ENCODE results near the gene TCF25. TPM values are rescaled to one million over a fixed set of nuclear protein-coding genes. Genes with fewer than 3 reads are reported as not detected.
A peak's percentile ranks its signal among the peaks of the same experiment; 100 is the strongest.

TCF25 gene
- total and polyA plus RNA-seq, 4 donors, result 47.6 to 273 (median 216) TPM

DNA sequence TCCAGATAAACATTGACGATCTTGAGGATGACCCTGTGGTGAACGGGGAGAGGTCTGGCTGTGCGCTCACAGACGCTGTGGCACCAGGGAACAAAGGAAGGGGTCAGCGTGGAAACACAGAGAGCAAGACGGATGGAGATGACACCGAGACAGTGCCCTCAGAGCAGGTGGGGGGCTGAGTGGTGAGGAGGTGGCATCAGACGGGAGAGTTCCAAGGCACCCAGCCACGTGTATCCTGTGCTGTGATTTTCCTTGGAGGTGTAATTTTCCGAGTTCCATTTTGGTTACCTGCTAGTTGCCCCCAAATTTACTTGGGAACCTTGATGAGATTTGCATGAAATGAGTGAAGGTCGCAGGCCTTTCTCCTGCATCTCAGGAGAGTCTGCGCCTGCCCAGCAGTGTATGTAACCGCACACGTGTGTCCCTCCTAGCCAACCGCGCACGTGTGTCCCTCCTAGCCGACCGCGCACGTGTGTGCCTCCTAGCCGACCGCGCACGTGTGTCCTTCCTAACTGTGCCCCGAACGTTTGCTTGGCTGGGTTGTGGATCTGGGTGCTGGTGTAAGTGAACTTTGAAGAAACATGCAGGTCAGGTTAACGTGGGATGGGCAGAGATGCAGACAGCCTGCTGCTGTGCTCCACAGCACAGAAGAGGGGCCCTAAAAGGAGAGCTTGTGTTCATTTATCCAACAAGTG is 10.1 kb downstream of the TCF25 start:
- DNase-seq (no peak), ATAC-seq (ENCODE audit: low FRiP score) (no peak)
- WGBS, 2 donors, result 90 to 94% methylated on average over 28 of the region's 28 CpGs
- Histone ChIP-seq H3K4me3 (ENCODE audit: low read length in 2 of 2) (no peak overlapping the region), H3K27ac (ENCODE audit: low read depth in 1 of 2, low read length in 2 of 2) (no peak overlapping the region), H3K36me3 (ENCODE audit: control insufficient read depth in 1 of 2, insufficient read depth in 2 of 2, low read length in 1 of 2) (peaks cover 0 to 15% of the 10 kb centered on the region in 2 donors), H3K4me1 (ENCODE audit: control insufficient read depth in 1 of 2, insufficient read depth in 2 of 2, low read length in 2 of 2) (no peaks in the 10 kb centered on the region), H3K27me3 (ENCODE audit: control insufficient read depth in 1 of 2, insufficient read depth in 2 of 2, low read length in 1 of 2) (no peaks in the 10 kb centered on the region), H3K9me3 (ENCODE audit: control insufficient read depth, low read length) (no peaks in the 10 kb centered on the region)
- intact Hi-C loops (cut with DNase I), result no loop called here

DNA sequence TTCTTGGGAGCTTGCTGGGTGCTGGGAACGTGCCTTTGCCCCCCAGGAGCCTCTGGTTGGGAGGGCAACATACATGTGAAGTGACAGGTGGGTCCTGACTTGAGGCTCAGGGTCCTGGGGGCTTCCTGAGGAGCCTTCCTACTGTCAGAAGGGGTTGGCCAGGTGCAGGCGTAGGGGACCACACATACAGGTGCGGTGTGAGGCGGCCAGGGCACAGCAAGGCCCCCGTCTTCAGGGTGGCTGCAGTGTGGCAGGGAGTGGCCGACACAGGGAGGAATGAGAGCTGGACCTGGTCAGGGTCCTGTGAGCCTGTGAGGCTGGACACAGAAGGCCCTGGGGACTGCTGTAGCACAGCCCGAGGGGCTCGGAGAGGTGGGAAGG is 10.6 kb downstream of the TCF25 start:
- Histone ChIP-seq H3K4me1 (ENCODE audit: control insufficient read depth in 1 of 2, insufficient read depth in 2 of 2, low read length in 2 of 2) (no peaks in the 10 kb centered on the region), H3K27me3 (ENCODE audit: control insufficient read depth in 1 of 2, insufficient read depth in 2 of 2, low read length in 1 of 2) (no peaks in the 10 kb centered on the region), H3K9me3 (ENCODE audit: control insufficient read depth, low read length) (no peaks in the 10 kb centered on the region), H3K4me3 (ENCODE audit: low read length in 2 of 2) (no peak overlapping the region), H3K27ac (ENCODE audit: low read depth in 1 of 2, low read length in 2 of 2) (no peak overlapping the region), H3K36me3 (ENCODE audit: control insufficient read depth in 1 of 2, insufficient read depth in 2 of 2, low read length in 1 of 2) (peaks cover 0 to 15% of the 10 kb centered on the region in 2 donors)
- ATAC-seq (ENCODE audit: low FRiP score) (no peak), DNase-seq (no peak)
- WGBS, 2 donors, result 91 to 95% methylated on average over 8 of the region's 8 CpGs
- intact Hi-C loops (cut with DNase I), result no loop called here

DNA sequence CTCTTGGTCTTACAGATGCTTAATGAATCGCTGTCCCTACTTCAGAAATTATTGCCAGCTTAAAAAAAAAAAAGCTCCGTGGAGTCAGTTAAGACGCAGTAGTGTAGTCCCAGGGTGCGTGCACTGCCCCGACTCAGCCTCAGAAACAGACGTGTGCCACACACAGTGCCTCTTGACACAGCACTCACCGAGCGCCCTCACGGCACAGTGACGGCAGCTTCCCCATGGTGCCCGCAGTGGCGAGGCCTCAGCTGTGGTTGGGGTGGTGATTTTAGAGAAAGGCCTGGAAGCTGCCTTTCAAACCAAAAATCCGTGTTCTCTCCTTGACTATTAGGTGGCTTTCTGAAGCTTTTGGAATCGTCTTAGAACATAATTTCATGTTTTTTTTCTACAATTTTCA is 13.9 kb downstream of the TCF25 start:
- H3K27me3 ChIP-seq (ENCODE audit: control insufficient read depth in 1 of 2, insufficient read depth in 2 of 2, low read length in 1 of 2), result no peaks in the 10 kb centered on the region
- peaks cover 0 to 18% of the 10 kb centered on the region in 2 donors for H3K36me3 ChIP-seq (ENCODE audit: control insufficient read depth in 1 of 2, insufficient read depth in 2 of 2, low read length in 1 of 2)
- no peaks in the 10 kb centered on the region for H3K4me1 ChIP-seq (ENCODE audit: control insufficient read depth in 1 of 2, insufficient read depth in 2 of 2, low read length in 2 of 2)
- no peaks in the 10 kb centered on the region for H3K9me3 ChIP-seq (ENCODE audit: control insufficient read depth, low read length)
- DNase-seq (no peak), ATAC-seq (ENCODE audit: low FRiP score) (no peak)
- 92 to 94% methylated on average over 14 of the region's 14 CpGs for WGBS, 2 donors
- no peak overlapping the region for H3K4me3 ChIP-seq (ENCODE audit: low read length in 2 of 2)
- intact Hi-C loops (cut with DNase I), result no loop called here
- no peak overlapping the region for H3K27ac ChIP-seq (ENCODE audit: low read depth in 1 of 2, low read length in 2 of 2)

- Histone ChIP-seq H3K27me3 (ENCODE audit: control insufficient read depth in 1 of 2, insufficient read depth in 2 of 2, low read length in 1 of 2) (no peaks in the 10 kb centered on the region), H3K9me3 (ENCODE audit: control insufficient read depth, low read length) (no peaks in the 10 kb centered on the region), H3K36me3 (ENCODE audit: control insufficient read depth in 1 of 2, insufficient read depth in 2 of 2, low read length in 1 of 2) (peaks cover 6 to 16% of the 10 kb centered on the region in 2 donors), H3K27ac (ENCODE audit: low read depth in 1 of 2, low read length in 2 of 2) (no peak overlapping the region), H3K4me1 (ENCODE audit: control insufficient read depth in 1 of 2, insufficient read depth in 2 of 2, low read length in 2 of 2) (no peaks in the 10 kb centered on the region), H3K4me3 (ENCODE audit: low read length in 2 of 2) (no peak overlapping the region)
- DNase-seq, result no peak
- no peak for ATAC-seq (ENCODE audit: low FRiP score)
- intact Hi-C loops (cut with DNase I), result no loop called here
- 84 to 87% methylated on average over 9 of the region's 9 CpGs for WGBS, 2 donors
These were observed 16.8 kb downstream of the TCF25 start for GRCh38 chr16:89890200-89890599.

DNA sequence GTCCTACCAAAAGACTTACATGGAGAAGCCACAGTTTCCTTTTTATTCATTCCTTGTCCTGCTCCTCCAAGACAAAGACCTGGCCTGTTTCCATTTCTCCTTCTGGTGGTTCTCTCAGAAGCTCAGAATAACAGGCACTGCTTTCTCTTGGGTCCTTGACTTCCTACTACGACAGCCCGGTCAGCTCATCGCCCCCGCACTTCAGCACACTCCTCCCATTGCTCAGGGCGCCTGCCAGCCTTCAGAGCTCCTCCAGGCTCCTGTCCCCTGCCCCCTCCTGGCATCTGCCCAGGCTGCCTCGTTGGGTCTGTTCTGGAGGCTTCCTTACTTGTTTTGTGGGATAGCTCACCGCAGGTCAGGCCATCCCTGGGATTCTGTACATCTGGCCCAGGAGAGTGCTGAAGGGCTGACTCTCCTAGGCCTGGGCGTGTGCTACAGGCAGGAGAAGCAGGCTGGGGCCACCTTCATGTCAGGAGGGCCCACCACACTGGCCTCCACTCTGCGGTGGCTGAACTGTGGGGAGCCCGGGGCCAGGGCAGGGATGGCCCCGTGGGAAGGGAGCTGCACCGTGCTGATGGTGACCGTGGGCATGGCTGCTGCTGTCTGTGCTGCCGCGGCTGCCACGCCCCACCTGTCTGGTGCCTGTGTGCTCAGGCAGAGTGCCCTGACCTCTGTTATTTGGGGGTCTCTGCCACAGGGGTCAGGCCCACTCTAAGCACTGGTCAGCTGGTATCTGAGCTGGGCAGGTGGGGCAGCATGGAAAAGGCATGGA is 17.7 kb downstream of the TCF25 start:
- intact Hi-C loops (cut with DNase I), result no loop called here

GRCh38 chr16:89892055-89892630 is 18.8 kb downstream of the TCF25 start:
- Histone ChIP-seq H3K9me3 (ENCODE audit: control insufficient read depth, low read length) (no peaks in the 10 kb centered on the region), H3K27me3 (ENCODE audit: control insufficient read depth in 1 of 2, insufficient read depth in 2 of 2, low read length in 1 of 2) (no peaks in the 10 kb centered on the region), H3K4me1 (ENCODE audit: control insufficient read depth in 1 of 2, insufficient read depth in 2 of 2, low read length in 2 of 2) (no peaks in the 10 kb centered on the region), H3K4me3 (ENCODE audit: low read length in 2 of 2) (no peak overlapping the region), H3K36me3 (ENCODE audit: control insufficient read depth in 1 of 2, insufficient read depth in 2 of 2, low read length in 1 of 2) (peaks cover 6 to 21% of the 10 kb centered on the region in 2 donors), H3K27ac (ENCODE audit: low read depth in 1 of 2, low read length in 2 of 2) (no peak overlapping the region)
- intact Hi-C loops (cut with DNase I), result no loop called here
- peak; percentile 51 for ATAC-seq (ENCODE audit: low FRiP score)
- WGBS, 2 donors, result 89% methylated on average over 18 of the region's 18 CpGs
- DNase-seq, result no peak

More for the DNA sequence above, 17.7 kb downstream of the TCF25 start:
- ATAC-seq (ENCODE audit: low FRiP score) (no peak), DNase-seq (no peak)
- Histone ChIP-seq H3K27ac (ENCODE audit: low read depth in 1 of 2, low read length in 2 of 2) (no peak overlapping the region), H3K36me3 (ENCODE audit: control insufficient read depth in 1 of 2, insufficient read depth in 2 of 2, low read length in 1 of 2) (peaks cover 6 to 21% of the 10 kb centered on the region in 2 donors), H3K4me3 (ENCODE audit: low read length in 2 of 2) (no peak overlapping the region), H3K27me3 (ENCODE audit: control insufficient read depth in 1 of 2, insufficient read depth in 2 of 2, low read length in 1 of 2) (no peaks in the 10 kb centered on the region), H3K9me3 (ENCODE audit: control insufficient read depth, low read length) (no peaks in the 10 kb centered on the region), H3K4me1 (ENCODE audit: control insufficient read depth in 1 of 2, insufficient read depth in 2 of 2, low read length in 2 of 2) (no peaks in the 10 kb centered on the region)
- WGBS, 2 donors, result 84 to 87% methylated on average over 16 of the region's 16 CpGs

GRCh38 chr16:89892635-89893034 is 19.2 kb downstream of the TCF25 start:
- H3K9me3 ChIP-seq (ENCODE audit: control insufficient read depth, low read length), result no peaks in the 10 kb centered on the region
- WGBS, 2 donors, result 90 to 95% methylated on average over 8 to 9 of the region's 9 CpGs
- H3K27ac ChIP-seq (ENCODE audit: low read depth in 1 of 2, low read length in 2 of 2), result no peak overlapping the region
- intact Hi-C loops (cut with DNase I), result no loop called here
- H3K4me3 ChIP-seq (ENCODE audit: low read length in 2 of 2), result no peak overlapping the region
- peaks cover 6 to 18% of the 10 kb centered on the region in 2 donors for H3K36me3 ChIP-seq (ENCODE audit: control insufficient read depth in 1 of 2, insufficient read depth in 2 of 2, low read length in 1 of 2)
- no peaks in the 10 kb centered on the region for H3K27me3 ChIP-seq (ENCODE audit: control insufficient read depth in 1 of 2, insufficient read depth in 2 of 2, low read length in 1 of 2)
- ATAC-seq (ENCODE audit: low FRiP score) (no peak), DNase-seq (no peak)
- H3K4me1 ChIP-seq (ENCODE audit: control insufficient read depth in 1 of 2, insufficient read depth in 2 of 2, low read length in 2 of 2), result no peaks in the 10 kb centered on the region

GRCh38 chr16:89893642-89894548 is 20.5 kb downstream of the TCF25 start:
- no peaks in the 10 kb centered on the region for H3K27me3 ChIP-seq (ENCODE audit: control insufficient read depth in 1 of 2, insufficient read depth in 2 of 2, low read length in 1 of 2)
- no peak overlapping the region for H3K27ac ChIP-seq (ENCODE audit: low read depth in 1 of 2, low read length in 2 of 2)
- peaks cover 10 to 17% of the 10 kb centered on the region in 2 donors for H3K36me3 ChIP-seq (ENCODE audit: control insufficient read depth in 1 of 2, insufficient read depth in 2 of 2, low read length in 1 of 2)
- ATAC-seq (ENCODE audit: low FRiP score), result no peak
- intact Hi-C loops (cut with DNase I), result no loop called here
- WGBS, 2 donors, result 93 to 94% methylated on average over 37 to 45 of the region's 45 CpGs
- no peaks in the 10 kb centered on the region for H3K9me3 ChIP-seq (ENCODE audit: control insufficient read depth, low read length)
- H3K4me3 ChIP-seq (ENCODE audit: low read length in 2 of 2), result no peak overlapping the region
- DNase-seq, result no peak
- no peaks in the 10 kb centered on the region for H3K4me1 ChIP-seq (ENCODE audit: control insufficient read depth in 1 of 2, insufficient read depth in 2 of 2, low read length in 2 of 2)
